Activated T-helper 1 cell treated with Interleukin-2 at 50 U/mL for 16 hours (primary cell): ENCODE measurements around the gene ARHGDIA.
"Not testable (repeated sequence)": the region's sequence is repeated elsewhere in the genome, so short reads cannot be mapped to it uniquely, and the experiment has no call there.

Experiments
- DNase-seq: peaks from one replicate; pipeline ENCODE4 v3.0.0-alpha.2; 2020; ENCODE audit warnings: low read depth

ARHGDIA gene

GRCh38 chr17:81870981-81871386, at the start of gene ARHGDIA:
Gene ARHGDIA, minus strand, starts transcription at chr17:81871337. Its CDS starts 1,407 bp downstream, at chr17:81869930.
- DNase-seq, result no peak

- no peak for DNase-seq
Observed at GRCh38 chr17:81918832-81919545, 47.9 kb upstream of the ARHGDIA start.

- not testable (repeated sequence) for DNase-seq
Observed at GRCh38 chr17:81918333-81918669, 47.2 kb upstream of the ARHGDIA start.

- peak; percentile 78 for DNase-seq
Observed at GRCh38 chr17:81917565-81918332, 46.6 kb upstream of the ARHGDIA start, which contains the start of gene SIRT7. Gene SIRT7, minus strand, starts transcription at chr17:81918176. Its CDS starts 45 bp downstream, at chr17:81918131.

- DNase-seq, result no peak
Observed at GRCh38 chr17:81916234-81917001, 45.3 kb upstream of the ARHGDIA start.

GRCh38 chr17:81915331-81915730, 44.2 kb upstream of the ARHGDIA start:
- DNase-seq, result no peak

- no peak for DNase-seq
Observed at GRCh38 chr17:81914103-81914850, 43.1 kb upstream of the ARHGDIA start.

- no peak for DNase-seq
Observed at GRCh38 chr17:81913394-81914102, 42.4 kb upstream of the ARHGDIA start.

- no peak for DNase-seq
Observed at GRCh38 chr17:81912441-81913309, 41.5 kb upstream of the ARHGDIA start.

- no peak for DNase-seq
Observed at GRCh38 chr17:81911969-81912368, 40.8 kb upstream of the ARHGDIA start.

- peak; percentile 88 for DNase-seq
Observed at GRCh38 chr17:81911277-81911961, 40.3 kb upstream of the ARHGDIA start, which contains the start of gene PCYT2. Gene PCYT2, minus strand, starts transcription at chr17:81911399. Its CDS starts 44 bp downstream, at chr17:81911355.

GRCh38 chr17:81910840-81911276, 39.7 kb upstream of the ARHGDIA start:
- DNase-seq, result no peak

GRCh38 chr17:81909966-81910839, 39.1 kb upstream of the ARHGDIA start:
- no peak for DNase-seq

GRCh38 chr17:81909231-81909630, 38.1 kb upstream of the ARHGDIA start:
- DNase-seq, result no peak

GRCh38 chr17:81908793-81909192, 37.7 kb upstream of the ARHGDIA start:
- DNase-seq, result no peak

- no peak for DNase-seq
Observed at GRCh38 chr17:81907219-81908145, 36.3 kb upstream of the ARHGDIA start.

- no peak for DNase-seq
Observed at GRCh38 chr17:81906476-81907218, 35.5 kb upstream of the ARHGDIA start.
